H1 (cell line): Measurements from ENCODE around the gene DNAJB1. TPM values are rescaled to one million over a fixed set of nuclear protein-coding genes. Genes with fewer than 3 reads are reported as not detected.

Experiments
- PHF8 ChIP-seq: fragments of 200-600 bp; sonication (generic); conservative IDR thresholded peaks from 2 replicates; pipeline ENCODE4 v1.7.1; 2012; ENCODE audit warnings: low read depth, mild to moderate bottlenecking, inconsistent platforms, low read length, moderate library complexity
- RNF2 ChIP-seq: fragments of 200-900, 300-1000 bp; sonication (generic); IDR thresholded peaks from 2 replicates; pipeline ENCODE4 v1.7.1; 2016; ENCODE audit warnings: borderline replicate concordance, low read depth, mild to moderate bottlenecking, antibody characterized with exemption, low read length; ENCODE audit not compliant: poor library complexity, severe bottlenecking; ENCODE audit errors: missing control alignments
- YY1 ChIP-seq: IDR thresholded peaks from 2 replicates; pipeline ENCODE4 v1.6.1; 2011; ENCODE audit warnings: low read depth, mild to moderate bottlenecking, low read length
- polyA plus RNA-seq, 7 experiments: library from polyadenylated mRNA; depleted of rRNA in 3 of 7; stranded (reverse) in 5 of 7; unstranded in 2 of 7; fragments of >200 nt in 5 of 7; fragments of 200-250 nt in 2 of 7; gene quantifications; 1 replicate in 5 of 7; 2 replicates in 1 of 7; 4 replicates in 1 of 7; pipeline versions ENCODE4 v1.2.1 to v1.2.3, GENCODE V29; 2011 to 2013; ENCODE audit warnings: missing spikeins in 2 of 7, mixed read lengths in 2 of 7
- total RNA-seq: library from RNA; stranded (reverse); fragmentation: NEBNext Ultra II Directional; extraction: Animal tissue kit (Norgen Biotek cat#: 25700); gene quantifications from 2 replicates; pipeline ENCODE4 v1.2.1, GENCODE V29; 2021

Gene DNAJB1
- total and polyA plus RNA-seq, 2 of the 8 experiments (the other 6 are each of a cell fraction or from before 2014, with no cell fraction given) = 62.9 to 64.3 TPM

- TF ChIP-seq RNF2 (no peak), YY1 (no peak), PHF8 (no peak)
Observed at GRCh38 chr19:14563590-14563926, 45.4 kb upstream of the DNAJB1 start (continued).
